T-cell (primary cell): Measurements from ENCODE around the gene VEGFB. TPM values are rescaled to one million over a fixed set of nuclear protein-coding genes. Genes with fewer than 3 reads are reported as not detected.

ENCODE experiments used
- ATAC-seq, 4 experiments: fragments of 200-7000 bp in 3 of 4; fragments of 150-1000 bp in 1 of 4; cut with Tn5 transposase; replicated peaks in 1 of 4; 1 replicate in 3 of 4; 2 replicates in 1 of 4; pipeline ENCODE4 v1.10.0; 2021; ENCODE audit warnings: moderate library complexity in 3 of 4, mild to moderate bottlenecking in 2 of 4, moderate number of reproducible peaks in 1 of 4
- CTCF ChIA-PET, 2 donors: fragments of 300-600 bp; sonication (Branson Sonifier 250); formaldehyde crosslinking; loops; one replicate each; lab custom pipeline; 2022; ENCODE audit warnings: antibody characterized with exemption in 2 of 2; lab: Charles Lee
- POLR2A ChIA-PET, 2 donors: fragments of 300-600 bp; sonication (Branson Sonifier 250); formaldehyde crosslinking; loops; one replicate each; lab custom pipeline; 2022; ENCODE audit warnings: antibody characterized with exemption in 2 of 2; lab: Charles Lee
- DNase-seq, 35 experiments: peaks; one replicate each; pipeline versions ENCODE4 v3.0.0 to v3.0.0-alpha.2; 2013 to 2023
- H3K27ac ChIP-seq: one replicate; pipeline ENCODE4 v1.5.1; 2013; ENCODE audit warnings: low read length
- H3K27me3 ChIP-seq, 2 experiments: replicated peaks in 1 of 2; 1 replicate in 1 of 2; 2 replicates in 1 of 2; pipeline versions ENCODE4 v1.6.1 to v1.7.0; 2013; ENCODE audit warnings: low read length in 1 of 2, mixed read lengths in 1 of 2; ENCODE audit not compliant: control insufficient read depth in 2 of 2, insufficient read depth in 2 of 2; ENCODE audit errors: extremely low read depth in 1 of 2
- H3K36me3 ChIP-seq, 2 donors: 1 replicate in 1 of 2; 2 replicates in 1 of 2; pipeline versions ENCODE4 v1.6.1 to v1.7.0; 2013; ENCODE audit warnings: low read length in 1 of 2; ENCODE audit not compliant: control insufficient read depth in 2 of 2, insufficient read depth in 1 of 2; ENCODE audit errors: extremely low read depth in 1 of 2
- H3K4me1 ChIP-seq, 2 experiments: 1 replicate in 1 of 2; 2 replicates in 1 of 2; pipeline versions ENCODE4 v1.6.1 to v1.7.0; 2013; ENCODE audit warnings: low read length in 2 of 2, mixed read lengths in 1 of 2; ENCODE audit not compliant: insufficient read depth in 2 of 2, control insufficient read depth in 1 of 2; ENCODE audit errors: extremely low read depth in 1 of 2
- H3K4me3 ChIP-seq, 2 donors: 1 replicate in 1 of 2; 2 replicates in 1 of 2; pipeline versions ENCODE4 v1.5.1 to v1.7.0; 2013; ENCODE audit warnings: mild to moderate bottlenecking in 2 of 2, low read length in 1 of 2, moderate library complexity in 1 of 2; ENCODE audit not compliant: control insufficient read depth in 1 of 2; ENCODE audit errors: extremely low read depth in 1 of 2
- H3K9me3 ChIP-seq: 2 replicates; pipeline ENCODE4 v1.7.0; 2013
- H3K27ac Mint-ChIP-seq, 2 donors: one replicate each; pipeline ENCODE4 v1.8.0; 2020 to 2021; ENCODE audit warnings: mild to moderate bottlenecking in 2 of 2, mixed read lengths in 2 of 2
- H3K27me3 Mint-ChIP-seq, 2 donors: one replicate each; pipeline ENCODE4 v1.8.0; 2021 to 2022; ENCODE audit warnings: mixed read lengths in 2 of 2
- H3K36me3 Mint-ChIP-seq: one replicate; pipeline ENCODE4 v1.8.0; 2021; ENCODE audit warnings: mixed read lengths
- H3K4me1 Mint-ChIP-seq, 3 donors: one replicate each; pipeline ENCODE4 v1.8.0; 2020 to 2022; ENCODE audit warnings: mixed read lengths in 3 of 3, mild to moderate bottlenecking in 1 of 3
- H3K4me3 Mint-ChIP-seq, 3 donors: one replicate each; pipeline ENCODE4 v1.8.0; 2020 to 2022; ENCODE audit warnings: mild to moderate bottlenecking in 3 of 3, mixed read lengths in 3 of 3, moderate library complexity in 3 of 3
- H3K9me3 Mint-ChIP-seq, 3 donors: one replicate each; pipeline ENCODE4 v1.8.0; 2020 to 2022; ENCODE audit warnings: mixed read lengths in 3 of 3
- WGBS: methylation state at CpG from one replicate; pipeline ENCODE4 v1.1.5; 2013; ENCODE audit warnings: missing lambda C conversion rate; ENCODE audit not compliant: insufficient coverage; 5-methylcytosine and 5-hydroxymethylcytosine counted together
- total RNA-seq, 35 experiments: library from RNA in 6 of 35; stranded (reverse) in 6 of 35; fragments of 120-200 nt in 1 of 35; gene quantifications; one replicate each; pipeline versions ENCODE4 v1.2.1 to v1.2.4 and lab custom pipeline; 2013 to 2026

The VEGFB gene
- total RNA-seq, 5 donors from 2014 or later (not counting 1 experiment from before 2014, with no cell fraction given), result 47.9 to 80.7 (median 76.0) TPM

- H3K4me3 Mint-ChIP-seq, result peak overlapping the region; percentile 17 to 68 (median 65)
- WGBS, result 17% methylated on average over 1 of the region's 7 CpGs
- no peaks in the 10 kb centered on the region for H3K27me3 Mint-ChIP-seq
- H3K27ac ChIP-seq, result no peak overlapping the region
- peaks cover 14 to 49% of the 10 kb centered on the region in 2 experiments for H3K4me1 ChIP-seq
- H3K9me3 Mint-ChIP-seq, result no peaks in the 10 kb centered on the region
- peaks cover 36 to 47% (median 47%) of the 10 kb centered on the region in 3 donors for H3K4me1 Mint-ChIP-seq
- H3K4me3 ChIP-seq, result no peak overlapping the region
- H3K36me3 ChIP-seq, result peaks cover 18 to 55% of the 10 kb centered on the region in 2 donors
- H3K36me3 Mint-ChIP-seq, result peaks cover 29% of the 10 kb centered on the region
- ChIA-PET CTCF (interaction anchor here (0.7 to 4.8 kb wide), 20 partner anchors 9 to 1477 kb away, joined by 3 to 122 read pairs (median 4); partner anchors contain the start of genes BAD (in 1 of the 2), CATSPERZ (in 1 of the 2), ESRRA (in 1 of the 2) and FKBP2 (in 1 of the 2)), POLR2A (interaction anchor here (0.6 to 1.0 kb wide), 4 partner anchors 97 to 222 kb away, joined by 3 to 7 read pairs (median 4); partner anchors contain the start of gene ESRRA (in 1 of the 2))
- H3K9me3 ChIP-seq, result no peaks in the 10 kb centered on the region
- ATAC-seq (peak; percentile 46 to 70 (median 48)), DNase-seq (peak; percentile 68 to 95 (median 83))
- H3K27ac Mint-ChIP-seq, result peak overlapping the region; percentile 85 to 87
- H3K27me3 ChIP-seq, result no peaks in the 10 kb centered on the region
Observed at GRCh38 chr11:64204464-64204989, 29.9 kb upstream of the VEGFB start.

DNA sequence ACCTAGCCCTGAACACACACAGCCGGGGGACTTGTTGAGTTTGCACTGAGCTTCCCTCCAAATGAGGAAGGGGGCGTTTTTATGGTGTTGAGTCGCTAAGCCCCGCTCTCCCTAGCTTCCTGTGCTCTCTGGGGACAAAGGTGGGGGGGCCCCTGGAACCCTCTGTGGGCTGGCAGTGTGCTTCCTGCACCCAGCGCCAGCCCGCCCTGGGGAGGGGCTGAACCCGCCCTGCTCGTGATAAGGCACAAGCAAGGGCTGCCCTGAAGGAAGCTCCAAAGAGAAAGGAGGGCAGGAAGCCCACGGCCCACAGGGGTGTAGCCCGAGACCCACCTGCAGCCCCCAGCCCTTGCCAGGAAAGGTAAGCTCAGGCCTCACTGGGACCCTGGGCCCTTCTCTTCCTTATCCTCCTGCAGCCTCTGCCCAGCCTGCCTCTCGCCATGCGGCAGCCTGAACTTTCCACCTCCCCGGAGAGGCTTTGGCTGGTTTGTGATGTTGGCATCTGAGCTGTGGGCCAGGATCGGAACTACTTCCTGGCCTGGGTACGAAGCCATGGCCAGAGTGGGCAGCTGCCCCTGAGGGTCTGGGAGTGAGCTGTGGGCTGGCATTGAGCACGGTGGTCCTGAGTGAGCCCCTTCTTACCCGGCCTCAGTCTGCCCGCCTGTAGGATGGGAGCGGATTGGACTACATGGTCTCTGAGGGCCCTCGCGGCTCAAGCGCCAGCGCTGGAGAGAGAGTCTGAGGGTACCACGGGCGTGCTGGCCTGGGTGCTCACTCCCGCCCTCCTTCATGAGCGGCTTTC lies 27.7 kb upstream of the VEGFB start, which contains the start of gene FERMT3:
FERMT3 (plus strand) TSS at position 265 of the 799 bp plus-strand sequence. CDS start 644 bp downstream, outside the sequence.
- Mint-ChIP-seq H3K9me3 (no peaks in the 10 kb centered on the region), H3K36me3 (peaks cover 15% of the 10 kb centered on the region)

DNA sequence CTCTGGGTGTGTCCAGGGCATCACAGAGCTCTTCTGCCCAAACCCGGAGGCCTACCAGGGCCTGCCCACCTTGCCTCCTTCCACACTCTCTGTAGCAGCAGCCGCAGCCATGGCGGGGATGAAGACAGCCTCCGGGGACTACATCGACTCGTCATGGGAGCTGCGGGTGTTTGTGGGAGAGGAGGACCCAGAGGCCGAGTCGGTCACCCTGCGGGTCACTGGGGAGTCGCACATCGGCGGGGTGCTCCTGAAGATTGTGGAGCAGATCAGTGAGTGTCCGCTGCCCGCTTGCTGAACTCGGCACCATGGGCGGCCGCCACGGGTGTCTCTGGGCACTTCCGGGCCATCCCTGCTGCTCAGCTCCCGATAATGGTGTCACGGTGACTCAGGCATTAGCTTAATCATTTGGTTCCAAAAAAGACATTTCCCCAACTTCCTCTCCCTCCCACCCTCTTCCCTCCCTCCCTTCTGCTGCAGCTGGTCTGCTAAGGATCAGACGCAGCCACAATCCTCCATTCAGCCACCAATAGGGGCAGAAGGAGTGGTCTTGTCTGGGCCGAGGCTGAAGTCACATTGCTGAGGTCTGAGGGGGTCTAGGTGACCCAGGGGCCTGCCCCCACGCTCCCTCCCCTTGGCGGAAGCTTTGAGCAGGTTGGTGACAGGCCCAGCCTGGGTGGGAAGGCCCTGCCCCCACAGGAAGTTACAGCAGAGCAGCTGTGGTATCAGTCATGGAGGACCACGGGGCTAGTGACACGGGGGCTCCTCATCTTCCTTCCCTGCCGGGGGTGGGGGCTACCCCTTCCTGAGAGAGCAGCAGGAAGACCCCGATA lies 26.9 kb upstream of the VEGFB start:
- H3K27me3 ChIP-seq, result no peaks in the 10 kb centered on the region
- no peaks in the 10 kb centered on the region for H3K9me3 ChIP-seq
- H3K36me3 ChIP-seq, result peaks cover 22 to 59% of the 10 kb centered on the region in 2 donors
- ATAC-seq, result peak; percentile 70 to 76 (median 72)
- CTCF ChIA-PET, result interaction anchor here (0.5 to 4.8 kb wide), 12 partner anchors 11 to 591 kb away, joined by 3 to 122 read pairs (median 4); partner anchors contain the start of genes NUDT22 (in 2 of the 2), CATSPERZ (in 1 of the 2), ESRRA (in 1 of the 2) and PRDX5 (in 1 of the 2)
- Mint-ChIP-seq H3K9me3 (no peaks in the 10 kb centered on the region), H3K27me3 (no peaks in the 10 kb centered on the region), H3K4me1 (peaks cover 40 to 58% (median 57%) of the 10 kb centered on the region in 3 donors), H3K27ac (peak overlapping the region; percentile 95), H3K36me3 (peaks cover 17% of the 10 kb centered on the region), H3K4me3 (peak overlapping the region; percentile 90 to 92 (median 91))
- H3K4me3 ChIP-seq, result peak overlapping the region; percentile 87 to 100
- peak; percentile 58 to 83 (median 72) for DNase-seq
- peak overlapping the region; percentile 60 for H3K27ac ChIP-seq
- POLR2A ChIA-PET, result interaction anchor here (0.5 to 0.6 kb wide), 4 partner anchors 60 to 161 kb away, joined by 3 to 9 read pairs (median 4); no protein-coding TSS in a partner anchor
- 0% methylated on average over 18 of the region's 30 CpGs for WGBS
- H3K4me1 ChIP-seq, result peaks cover 14 to 63% of the 10 kb centered on the region in 2 experiments

More for the DNA sequence above, 27.7 kb upstream of the VEGFB start, which contains the start of gene FERMT3:
- no peaks in the 10 kb centered on the region for H3K9me3 ChIP-seq
- peak within 1 kb of the TSS; percentile 87 to 100 for H3K4me3 ChIP-seq
- H3K27me3 ChIP-seq, result no peaks in the 10 kb centered on the region
- peaks cover 38 to 52% (median 52%) of the 10 kb centered on the region in 3 donors for H3K4me1 Mint-ChIP-seq
- ATAC-seq (peak; percentile 72 to 75 (median 74)), DNase-seq (peak; percentile 56 to 83 (median 65))
- peak within 1 kb of the TSS; percentile 95 for H3K27ac Mint-ChIP-seq
- H3K4me1 ChIP-seq, result peaks cover 14 to 58% of the 10 kb centered on the region in 2 experiments
- H3K27ac ChIP-seq, result peak within 1 kb of the TSS; percentile 60
- POLR2A ChIA-PET, result interaction anchor here (0.6 to 1.8 kb wide), 2 partner anchors 101 to 111 kb away, joined by 3 to 6 read pairs; partner anchors contain the start of genes PRDX5 (in 1 of the 2) and TRMT112 (in 1 of the 2)
- H3K27me3 Mint-ChIP-seq, result no peaks in the 10 kb centered on the region
- peaks cover 23 to 54% of the 10 kb centered on the region in 2 donors for H3K36me3 ChIP-seq
- H3K4me3 Mint-ChIP-seq, result peak within 1 kb of the TSS; percentile 90 to 92 (median 91)
- 0% methylated on average over 20 of the region's 27 CpGs for WGBS
- CTCF ChIA-PET, result interaction anchor here (0.6 to 4.8 kb wide), 14 partner anchors 8 to 111 kb away, joined by 3 to 122 read pairs (median 4); partner anchors contain the start of genes CATSPERZ (in 1 of the 2), ESRRA (in 1 of the 2), FKBP2 (in 1 of the 2) and NUDT22 (in 1 of the 2)

GRCh38 chr11:64208086-64208795 lies 26.1 kb upstream of the VEGFB start:
- Histone ChIP-seq H3K4me1 (peaks cover 14 to 63% of the 10 kb centered on the region in 2 experiments), H3K27ac (peak overlapping the region; percentile 60), H3K4me3 (peak overlapping the region; percentile 87 to 100), H3K9me3 (no peaks in the 10 kb centered on the region), H3K27me3 (no peaks in the 10 kb centered on the region), H3K36me3 (peaks cover 23 to 53% of the 10 kb centered on the region in 2 donors)
- H3K36me3 Mint-ChIP-seq, result peaks cover 17% of the 10 kb centered on the region
- ChIA-PET POLR2A (interaction anchor here in 1 of 2 donors (0.5 to 0.6 kb wide), 2 partner anchors 59 to 75 kb away, joined by 3 to 4 read pairs; no protein-coding TSS in a partner anchor), CTCF (interaction anchor here (0.5 to 4.8 kb wide), 6 partner anchors 17 to 590 kb away, joined by 3 to 122 read pairs (median 6); partner anchors contain the start of genes CATSPERZ (in 1 of the 2), ESRRA (in 1 of the 2), NUDT22 (in 1 of the 2) and TRPT1 (in 1 of the 2))
- no peaks in the 10 kb centered on the region for H3K27me3 Mint-ChIP-seq
- H3K27ac Mint-ChIP-seq, result peak overlapping the region; percentile 95
- peak overlapping the region; percentile 90 to 92 (median 91) for H3K4me3 Mint-ChIP-seq
- DNase-seq, result no peak
- peaks cover 41 to 60% (median 60%) of the 10 kb centered on the region in 3 donors for H3K4me1 Mint-ChIP-seq
- ATAC-seq, result peak in 1 of 4 experiments; percentile 1
- no peaks in the 10 kb centered on the region for H3K9me3 Mint-ChIP-seq
- WGBS, result 46% methylated on average over 17 of the region's 23 CpGs
